NCI-H748 (cell line): ENCODE measurements around the gene PPP1R3G.

Source experiments
- DNase-seq: peaks from one replicate; lab custom pipeline; 2025; ENCODE audit not compliant: unreplicated experiment; lab: John Stamatoyannopoulos, UW

Gene PPP1R3G

GRCh38 chr6:5093231-5094015, 8.3 kb downstream of the PPP1R3G start:
- DNase-seq, result no peak

- no peak for DNase-seq
These were observed 9.2 kb downstream of the PPP1R3G start for GRCh38 chr6:5094327-5094726.

GRCh38 chr6:5095236-5095635, 10.1 kb downstream of the PPP1R3G start:
- DNase-seq, result no peak

DNA sequence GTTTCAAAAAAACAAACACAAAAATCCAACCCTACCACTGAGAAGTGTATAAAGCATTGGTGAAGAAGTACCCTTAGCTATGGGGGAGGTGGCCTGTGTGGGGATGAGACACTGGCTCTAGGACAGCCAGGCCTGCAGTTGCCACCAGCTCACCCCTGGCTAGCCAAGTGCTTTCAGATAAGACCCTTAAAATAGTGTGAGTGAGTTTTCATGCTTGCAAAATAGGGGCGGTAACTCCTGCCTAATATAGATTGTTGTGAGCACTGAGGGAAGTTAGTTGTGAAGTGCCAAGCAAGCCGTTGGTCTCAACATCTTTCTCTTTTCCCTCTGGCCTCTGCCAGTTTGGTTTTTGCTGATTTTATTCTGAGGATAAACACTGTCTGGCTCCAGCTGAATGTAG, 11.3 kb downstream of the PPP1R3G start:
- no peak for DNase-seq

DNA sequence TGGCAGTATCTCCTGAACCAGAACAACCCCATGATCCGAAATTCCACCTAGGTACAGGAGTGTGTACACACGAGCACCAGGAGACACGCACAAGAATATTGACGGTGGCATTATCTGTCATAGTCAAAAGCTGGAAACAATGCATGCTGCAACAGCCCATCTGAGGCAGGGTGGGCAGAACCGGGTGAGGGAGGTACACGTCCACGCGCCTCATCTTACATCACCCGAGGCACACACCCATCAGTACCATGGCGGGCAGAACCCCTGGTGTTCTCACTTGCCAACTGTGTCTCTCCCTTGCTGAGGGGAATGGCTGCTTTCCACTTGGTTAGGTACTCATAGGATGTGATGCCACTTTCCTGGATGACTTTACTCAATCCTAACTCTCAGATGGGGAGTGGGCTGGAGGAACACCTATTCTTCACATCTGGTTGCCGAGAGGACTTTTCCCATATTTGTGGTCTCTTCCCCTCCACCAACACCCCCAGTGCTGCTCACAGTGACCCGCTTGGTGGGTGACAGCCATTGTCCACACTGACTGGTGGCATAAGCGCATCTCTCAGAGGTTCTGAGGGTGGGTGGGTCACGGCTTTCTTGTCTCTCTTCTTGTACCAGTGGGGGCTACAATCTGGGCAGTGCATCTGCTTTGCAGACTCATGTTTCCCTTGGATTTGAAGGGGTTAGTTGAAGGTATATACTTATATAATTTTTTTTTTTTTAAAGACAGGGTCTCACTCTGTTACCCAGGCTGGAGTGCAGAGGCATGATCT, 13.5 kb downstream of the PPP1R3G start:
- no peak for DNase-seq

DNA sequence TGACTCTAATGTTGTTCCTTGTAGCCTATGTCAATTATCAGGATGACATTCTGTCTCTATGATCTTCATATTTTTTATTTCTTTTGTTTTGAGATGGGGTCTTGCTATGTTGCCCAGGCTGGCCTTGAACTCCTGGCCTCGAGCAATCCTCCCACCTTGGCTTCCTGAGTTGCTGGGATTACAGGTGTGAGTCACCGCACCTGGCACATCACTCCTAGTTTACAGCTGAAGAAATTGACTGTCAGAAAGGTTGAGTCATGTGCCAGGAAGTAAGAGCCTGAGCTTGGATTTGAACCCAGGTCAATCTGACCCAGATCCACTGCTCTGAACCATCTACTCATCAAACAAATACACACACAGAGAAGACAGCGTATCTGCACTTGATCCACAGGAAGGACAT, 14.4 kb downstream of the PPP1R3G start:
- no peak for DNase-seq

DNA sequence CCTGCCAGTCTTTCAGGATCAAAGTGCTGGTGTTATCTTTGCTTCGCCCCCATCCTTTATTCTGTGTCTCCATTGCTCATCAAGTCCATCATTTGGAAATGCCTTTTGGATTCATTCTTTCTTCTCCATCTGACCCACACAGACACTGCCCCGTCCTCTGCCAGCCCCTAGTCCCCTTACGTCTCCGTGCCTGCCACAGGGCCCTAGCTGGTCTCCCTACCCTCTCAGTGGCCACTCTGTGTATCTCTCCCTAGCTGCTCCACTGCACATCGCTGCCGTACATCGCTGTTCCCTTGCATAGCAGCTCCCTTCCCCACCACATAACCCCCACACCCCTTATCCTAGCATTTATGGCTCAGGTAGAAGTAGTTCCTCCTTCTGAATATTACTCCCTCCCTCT, 15.7 kb downstream of the PPP1R3G start:
- DNase-seq, result no peak

DNA sequence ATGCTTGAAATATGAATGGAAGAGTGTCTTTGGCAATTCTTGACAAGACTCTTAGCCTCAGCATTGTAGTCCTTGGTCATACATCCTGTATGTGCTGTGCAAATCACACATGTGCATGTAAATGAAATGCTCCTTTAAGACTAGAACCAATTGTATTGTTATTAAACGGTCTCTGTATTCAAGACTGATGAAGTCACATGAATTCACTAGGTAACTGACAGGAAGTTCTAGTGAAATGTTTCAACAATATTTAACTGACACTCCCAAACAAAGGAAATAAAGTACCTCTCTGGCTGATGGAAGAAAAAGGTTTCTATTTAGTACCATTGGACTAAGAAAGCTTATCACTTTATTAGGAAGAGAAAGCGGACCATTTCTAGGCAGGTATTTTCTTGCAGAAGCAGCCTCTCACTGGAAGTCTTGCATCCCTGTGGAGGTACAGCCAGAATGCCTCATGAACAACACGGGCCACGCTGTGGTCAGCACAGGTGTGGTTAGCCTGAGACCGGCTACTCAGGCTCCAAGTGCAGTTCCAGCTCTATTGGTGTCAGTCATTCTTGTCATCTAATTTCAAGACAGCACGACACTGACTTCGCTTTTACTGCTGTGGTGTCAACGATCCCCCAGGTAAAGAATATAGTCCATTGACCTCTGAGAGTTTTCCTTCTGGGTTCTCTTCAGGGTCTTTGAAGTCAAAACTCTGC, 17.3 kb downstream of the PPP1R3G start:
- no peak for DNase-seq

GRCh38 chr6:5103250-5103649, 18.1 kb downstream of the PPP1R3G start:
- DNase-seq, result no peak

GRCh38 chr6:5104667-5105066, 19.5 kb downstream of the PPP1R3G start:
- DNase-seq, result no peak

DNA sequence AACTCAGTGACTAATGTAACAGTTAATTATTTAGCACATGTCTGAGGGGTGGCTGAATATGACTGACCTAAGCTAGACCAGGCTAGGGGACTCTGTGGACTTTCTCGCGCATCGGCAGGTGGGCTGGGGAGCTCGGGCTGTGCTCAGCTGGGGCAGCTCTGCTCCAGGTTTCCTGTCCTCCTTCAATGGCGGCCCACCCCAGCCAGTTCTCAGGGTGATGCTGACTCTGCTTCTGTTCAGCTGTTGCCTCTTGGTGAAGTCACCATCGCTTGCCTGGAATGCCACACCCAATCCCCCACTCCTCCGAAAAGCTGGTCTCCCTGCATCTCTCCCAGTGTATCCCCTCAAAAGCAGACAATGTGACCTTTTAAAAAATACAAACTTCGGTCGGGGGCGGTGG, 20.0 kb downstream of the PPP1R3G start:
- no peak for DNase-seq

DNA sequence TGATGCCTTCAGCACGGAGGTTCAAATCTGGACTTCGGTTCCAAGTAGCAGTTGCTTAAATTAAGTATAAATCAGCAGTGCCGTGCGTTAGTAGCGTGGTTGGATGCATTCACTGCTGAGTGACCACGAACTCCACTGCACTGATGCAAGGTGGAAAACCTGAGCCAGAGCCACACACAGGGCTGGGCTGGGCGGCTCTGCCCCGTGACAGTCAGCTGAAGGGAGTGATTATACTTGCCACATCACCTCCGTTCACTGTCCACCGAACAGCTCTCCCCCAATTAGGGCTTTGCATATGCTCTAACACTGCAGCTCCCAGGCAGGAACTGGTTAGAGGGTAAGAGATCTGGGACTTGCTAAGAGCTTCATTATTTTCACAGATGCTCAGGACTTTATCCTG, 22.2 kb downstream of the PPP1R3G start:
- DNase-seq, result no peak

DNA sequence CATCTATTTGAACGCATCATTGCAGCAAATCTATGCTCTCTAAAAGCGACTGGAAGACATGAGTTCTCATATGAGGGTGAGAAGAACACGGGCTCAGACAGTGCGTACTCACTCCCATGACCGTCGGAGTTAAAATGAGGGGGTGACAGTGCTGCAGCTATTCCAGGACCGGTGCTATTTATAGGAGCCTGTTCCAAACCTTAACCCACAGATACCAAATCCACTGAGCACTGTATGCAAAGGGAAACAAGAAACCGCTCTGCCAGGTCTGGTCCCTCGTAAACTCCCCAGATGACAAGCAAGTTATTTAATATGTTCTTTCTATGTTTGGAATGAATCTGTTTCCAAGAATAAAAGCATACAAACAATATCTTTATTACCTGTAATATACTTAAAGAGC, 22.9 kb downstream of the PPP1R3G start:
- no peak for DNase-seq

GRCh38 chr6:5108536-5109150, 23.5 kb downstream of the PPP1R3G start:
- no peak for DNase-seq

GRCh38 chr6:5109436-5109835, 24.3 kb downstream of the PPP1R3G start:
- no peak for DNase-seq

DNA sequence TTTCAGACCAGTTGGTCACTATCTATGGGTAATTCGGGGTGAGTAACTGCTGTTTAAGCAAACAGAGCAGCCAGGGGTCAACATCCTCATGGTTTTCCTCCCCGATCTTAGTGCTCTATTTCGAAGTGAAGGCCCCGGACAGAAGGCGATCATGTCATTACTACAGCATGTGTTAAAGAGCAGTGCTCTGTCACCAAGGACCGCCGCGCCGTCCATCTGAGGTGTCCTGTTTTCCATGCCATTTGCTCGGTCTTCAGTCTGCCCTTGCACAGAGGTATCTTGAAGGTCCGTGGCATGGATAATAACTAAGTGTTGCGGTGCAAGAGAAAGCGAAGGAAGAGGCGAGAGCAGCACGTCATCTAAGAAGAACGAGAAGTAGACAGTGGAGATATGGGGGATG, 25.1 kb downstream of the PPP1R3G start:
- DNase-seq, result no peak

DNA sequence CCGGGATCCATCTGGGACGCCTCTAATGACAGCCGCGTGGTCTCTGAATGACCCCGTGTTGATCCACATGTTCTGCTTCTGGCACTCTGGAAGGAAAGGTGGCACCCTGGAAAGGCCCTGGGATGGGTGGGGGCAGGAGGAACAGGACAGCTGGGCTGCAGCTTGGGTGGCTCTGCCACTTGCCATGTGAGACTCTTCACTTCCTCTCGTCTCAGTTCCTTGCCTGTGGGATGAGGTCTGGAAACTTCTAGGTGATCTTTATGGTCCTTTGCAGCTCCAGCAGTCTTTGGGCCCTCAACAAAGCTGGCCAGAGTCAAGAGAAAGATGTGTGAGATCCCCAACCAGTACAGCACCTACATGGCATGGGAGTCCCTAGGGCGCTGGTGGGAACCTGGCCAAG, 26.5 kb downstream of the PPP1R3G start:
- no peak for DNase-seq

DNA sequence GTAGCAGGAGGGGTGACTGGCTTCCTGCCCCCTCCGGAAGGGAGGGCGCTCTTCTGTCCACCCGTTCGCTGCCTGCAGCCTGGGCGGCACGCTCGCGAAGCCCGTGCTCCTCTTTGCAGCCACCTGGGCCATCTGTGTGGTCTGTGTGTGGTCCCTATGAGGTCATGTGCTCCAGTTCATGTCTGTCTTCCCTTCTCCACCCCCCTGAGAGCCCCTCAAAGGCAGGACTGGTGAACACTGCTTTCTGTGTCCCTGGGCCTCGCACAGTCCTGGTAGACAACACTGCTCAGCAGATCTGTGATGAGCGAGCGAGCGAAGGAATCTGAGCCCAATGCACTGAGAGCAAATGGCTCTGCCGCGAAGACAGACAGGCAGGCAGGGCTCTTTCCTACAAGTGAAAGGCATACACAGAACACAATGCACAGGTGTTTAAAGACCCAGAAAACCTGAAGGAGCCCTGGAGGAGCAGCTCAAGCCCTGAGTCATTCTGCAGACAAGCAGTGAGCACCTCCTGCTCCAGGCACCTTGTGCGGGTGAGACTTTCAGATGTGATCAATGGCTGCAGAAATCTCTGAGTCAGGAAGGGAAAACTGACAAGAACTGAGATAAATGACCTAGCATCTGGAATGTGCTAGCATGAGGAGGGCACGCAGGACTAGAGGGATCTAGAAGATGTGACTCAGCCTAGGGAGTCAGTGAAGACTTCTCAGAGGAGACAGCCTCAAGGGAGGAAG, 27.1 kb downstream of the PPP1R3G start:
- no peak for DNase-seq

DNA sequence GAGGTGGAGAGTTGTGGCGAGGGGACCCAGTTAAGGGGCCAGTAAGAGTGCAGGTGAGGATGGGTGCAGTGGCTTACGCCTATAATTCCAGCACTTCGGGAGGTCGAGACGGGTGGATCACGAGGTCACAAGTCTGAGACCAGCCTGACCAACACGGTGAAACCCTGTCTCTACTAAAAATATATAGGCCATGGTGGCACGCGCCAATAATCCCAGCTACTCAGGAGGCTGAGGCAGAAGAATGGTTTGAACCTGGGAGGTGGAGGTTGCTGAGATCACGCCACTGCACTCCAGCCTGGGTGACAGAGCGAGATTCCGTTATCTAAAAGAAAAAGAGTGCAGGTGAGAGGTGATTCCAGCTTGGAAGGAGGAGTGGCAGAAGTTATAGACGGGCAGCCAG, 28.0 kb downstream of the PPP1R3G start:
- no peak for DNase-seq

GRCh38 chr6:5115168-5115567, 30.0 kb downstream of the PPP1R3G start:
- DNase-seq, result peak; percentile 23
